Hepatic stellate cell (primary cell): Measurements from ENCODE around the gene PHACTR2.
"Not testable (repeated sequence)": the region's sequence is repeated elsewhere in the genome, so short reads cannot be mapped to it uniquely, and the experiment has no call there.

ENCODE experiments used
- DNase-seq: peaks from one replicate; pipeline ENCODE4 v3.0.0; 2011; ENCODE audit warnings: low spot score

Gene PHACTR2

DNA sequence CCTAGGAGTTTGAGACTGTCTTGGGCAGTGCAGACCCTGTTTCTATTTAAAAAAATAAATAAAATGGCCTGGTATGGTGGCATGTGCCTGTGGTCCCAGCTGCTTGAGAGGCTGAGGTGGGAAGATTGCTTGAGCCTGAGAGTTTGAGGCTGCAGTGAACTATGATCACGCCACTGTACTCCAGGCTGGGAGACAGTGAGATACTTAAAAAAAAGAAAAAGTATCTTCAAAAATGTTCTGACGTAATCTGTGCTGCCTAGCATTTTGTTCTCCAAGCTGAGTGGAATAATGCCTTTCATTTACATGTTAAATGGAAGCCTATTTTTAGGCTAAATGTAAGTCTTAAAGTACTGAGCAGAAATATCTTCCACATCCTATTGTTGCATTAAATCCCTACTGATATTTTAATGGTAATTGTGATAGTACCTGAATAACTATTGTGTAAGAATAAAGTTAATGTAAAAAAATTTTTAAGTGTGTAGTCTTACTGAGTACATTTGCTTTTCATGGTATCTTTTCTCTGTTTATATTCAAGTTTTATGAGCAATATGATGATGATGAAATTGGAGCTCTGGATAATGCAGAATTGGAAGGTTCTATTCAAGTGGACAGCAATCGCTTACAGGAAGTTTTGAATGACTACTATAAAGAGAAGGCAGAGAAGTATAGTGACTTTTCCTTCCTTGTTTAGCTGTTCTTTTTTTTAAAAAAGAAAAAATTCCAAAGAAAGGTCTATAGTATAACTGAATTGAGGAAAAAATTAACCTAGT is 182.3 kb downstream of the PHACTR2 start:
- no peak for DNase-seq

DNA sequence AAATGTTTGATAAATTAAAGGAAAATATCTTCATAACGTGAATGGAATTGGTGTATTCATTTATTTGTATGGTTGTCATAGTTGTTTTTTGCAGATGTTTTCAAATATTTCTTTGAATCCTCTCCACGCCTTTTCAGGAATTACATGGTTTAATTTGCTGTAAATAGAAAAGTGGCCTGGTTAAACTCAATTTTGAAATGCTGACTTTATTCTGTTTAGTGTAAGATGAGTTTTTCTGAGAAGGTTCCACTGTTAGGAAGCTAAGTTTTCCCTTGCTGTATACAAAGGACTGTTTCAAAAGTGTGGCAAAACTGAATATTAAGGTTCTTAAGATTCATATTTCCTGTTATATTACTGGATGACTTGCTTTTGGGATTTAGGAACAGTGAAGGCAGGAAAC is 186.0 kb downstream of the PHACTR2 start:
- no peak for DNase-seq

DNA sequence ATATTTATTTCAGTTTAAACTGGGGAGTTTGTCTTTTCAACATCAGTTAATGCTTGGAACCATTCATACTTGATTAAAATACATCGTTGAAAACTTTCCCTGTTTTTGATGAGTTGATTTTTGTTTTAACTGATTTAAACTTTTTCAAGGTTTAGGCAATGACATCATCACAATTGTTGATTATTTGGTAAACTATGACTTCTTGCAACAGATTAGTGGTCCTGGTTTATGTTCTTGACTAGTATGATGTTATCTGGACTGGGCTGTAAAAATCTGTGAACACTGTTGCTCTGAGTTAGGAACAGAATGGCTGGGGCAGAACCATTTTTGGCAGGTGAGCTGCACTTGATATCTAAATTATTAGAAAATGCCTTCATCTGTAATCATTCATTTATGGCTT is 186.5 kb downstream of the PHACTR2 start, which contains the start of gene ZC2HC1B:
Gene ZC2HC1B, plus strand, starts transcription at position 241 of the 400 bp plus-strand sequence. Its CDS starts 66 bp downstream, at position 307.
- no peak for DNase-seq

DNA sequence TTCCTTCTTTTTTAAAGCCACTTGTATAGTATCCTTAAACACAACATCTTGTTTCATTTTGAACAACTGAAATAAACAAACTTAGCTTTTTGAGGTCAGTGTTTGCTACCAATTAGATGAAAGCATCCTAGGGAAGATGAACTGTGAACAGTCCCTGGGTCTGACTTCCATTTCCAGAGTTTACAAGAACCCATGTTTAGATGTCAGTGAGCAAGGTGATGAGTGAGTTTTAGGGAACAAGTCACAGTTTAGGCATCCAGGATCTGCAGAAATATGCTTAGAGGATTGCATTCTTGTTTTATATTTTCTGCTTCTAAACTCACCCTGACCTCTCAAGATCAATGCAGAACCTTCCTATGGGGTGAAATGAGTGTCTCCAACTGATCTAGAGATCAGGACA is 189.5 kb downstream of the PHACTR2 start:
- DNase-seq = no peak

DNA sequence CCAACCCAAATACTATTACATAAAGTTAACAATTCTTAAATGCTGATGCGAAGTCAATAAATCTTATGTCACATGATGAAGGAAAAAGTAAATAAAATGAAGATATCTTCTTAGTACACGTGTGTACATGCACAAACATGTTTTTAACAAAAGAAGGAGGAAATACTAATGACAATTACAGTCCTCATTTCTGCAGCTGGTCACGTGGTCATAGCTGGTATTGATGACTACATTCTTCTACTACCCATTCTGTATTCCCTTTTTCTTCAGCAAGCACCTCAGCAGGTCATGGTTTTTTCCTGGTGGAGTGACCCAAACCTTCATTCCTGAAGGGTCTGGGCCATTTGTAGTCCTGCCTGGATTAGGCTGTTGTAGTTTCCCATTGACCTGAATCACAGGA is 191.0 kb downstream of the PHACTR2 start:
- DNase-seq = not testable (repeated sequence)

DNA sequence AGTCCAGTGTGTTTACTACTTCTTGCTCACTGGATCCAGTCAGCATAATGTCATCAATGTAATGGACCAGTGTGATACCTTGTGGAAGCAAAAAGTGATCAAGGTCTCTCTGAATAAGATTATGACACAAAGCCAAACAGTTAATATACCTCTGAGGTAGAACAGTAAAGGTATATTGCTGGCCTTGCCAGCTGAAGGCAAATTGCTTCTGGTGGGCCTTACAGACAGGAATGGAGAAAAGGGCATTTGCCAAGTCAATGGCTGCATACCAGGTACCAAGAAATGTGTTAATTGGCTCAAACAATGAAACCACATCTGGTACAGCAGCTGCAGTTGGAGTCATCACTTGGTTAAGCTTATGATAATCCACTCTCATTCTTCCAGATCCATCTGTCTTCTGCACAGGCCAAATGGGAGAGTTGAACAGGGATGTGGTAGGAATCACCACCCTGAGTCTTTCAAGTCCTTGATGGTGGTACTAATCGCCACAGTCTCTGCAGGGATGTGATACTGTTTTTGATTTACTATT is 193.5 kb downstream of the PHACTR2 start:
- DNase-seq = not testable (repeated sequence)

DNA sequence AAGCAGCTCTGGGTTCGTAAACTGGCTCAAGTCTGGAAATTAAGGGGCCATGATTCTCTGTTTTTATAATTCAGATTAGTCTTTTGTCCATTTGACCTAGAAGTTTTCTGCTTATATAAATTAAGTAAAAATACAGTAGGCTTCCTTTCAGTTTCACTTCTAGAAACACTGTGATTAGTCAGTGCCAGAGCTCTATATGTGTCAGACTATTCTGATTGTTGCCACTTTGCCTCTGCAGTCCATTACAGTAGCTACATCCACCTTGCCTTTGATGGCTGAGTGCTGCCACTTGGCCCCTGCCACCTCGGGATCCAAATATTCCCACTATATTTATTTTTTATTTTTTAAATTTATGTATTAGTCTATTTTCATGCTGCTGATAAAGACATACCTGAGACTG is 194.4 kb downstream of the PHACTR2 start:
- DNase-seq = no peak

DNA sequence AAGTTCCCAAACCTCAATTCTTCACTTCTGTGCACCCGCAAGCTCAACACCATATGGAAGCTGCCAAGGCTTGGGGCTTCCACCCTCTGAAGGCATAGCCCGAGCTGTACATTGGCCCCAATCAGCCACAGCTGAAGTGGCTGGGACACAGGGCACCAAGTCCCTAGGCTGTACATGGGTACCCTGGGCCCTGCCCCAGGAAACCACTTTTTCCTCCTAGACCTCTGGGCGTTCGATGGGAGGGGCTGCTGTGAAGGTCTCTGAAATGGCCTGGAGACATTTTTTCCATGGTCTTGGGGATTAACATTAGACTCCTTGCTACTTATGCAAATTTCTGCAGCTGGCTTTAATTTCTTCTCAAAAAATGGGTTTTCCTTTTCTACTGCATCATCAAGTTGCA is 195.8 kb downstream of the PHACTR2 start:
- DNase-seq = not testable (repeated sequence)

DNA sequence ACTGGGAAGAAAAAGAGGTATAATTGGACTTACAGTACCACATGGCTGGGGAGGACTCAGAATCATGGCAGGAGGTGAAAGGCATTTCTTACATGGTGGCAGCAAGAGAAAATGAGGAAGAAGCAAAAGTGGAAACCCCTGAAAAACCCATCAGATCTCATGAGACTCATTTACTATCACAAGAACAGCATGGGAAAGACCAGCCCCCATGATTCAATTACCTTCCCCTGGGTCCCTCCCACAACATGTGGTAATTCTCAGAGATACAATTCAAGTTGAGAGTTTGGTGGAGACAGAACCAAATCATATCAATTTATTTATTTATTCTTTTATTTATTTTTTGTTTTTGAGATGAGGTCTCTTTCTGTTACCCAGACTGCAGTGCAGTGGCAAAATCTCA is 196.7 kb downstream of the PHACTR2 start:
- DNase-seq = not testable (repeated sequence)

DNA sequence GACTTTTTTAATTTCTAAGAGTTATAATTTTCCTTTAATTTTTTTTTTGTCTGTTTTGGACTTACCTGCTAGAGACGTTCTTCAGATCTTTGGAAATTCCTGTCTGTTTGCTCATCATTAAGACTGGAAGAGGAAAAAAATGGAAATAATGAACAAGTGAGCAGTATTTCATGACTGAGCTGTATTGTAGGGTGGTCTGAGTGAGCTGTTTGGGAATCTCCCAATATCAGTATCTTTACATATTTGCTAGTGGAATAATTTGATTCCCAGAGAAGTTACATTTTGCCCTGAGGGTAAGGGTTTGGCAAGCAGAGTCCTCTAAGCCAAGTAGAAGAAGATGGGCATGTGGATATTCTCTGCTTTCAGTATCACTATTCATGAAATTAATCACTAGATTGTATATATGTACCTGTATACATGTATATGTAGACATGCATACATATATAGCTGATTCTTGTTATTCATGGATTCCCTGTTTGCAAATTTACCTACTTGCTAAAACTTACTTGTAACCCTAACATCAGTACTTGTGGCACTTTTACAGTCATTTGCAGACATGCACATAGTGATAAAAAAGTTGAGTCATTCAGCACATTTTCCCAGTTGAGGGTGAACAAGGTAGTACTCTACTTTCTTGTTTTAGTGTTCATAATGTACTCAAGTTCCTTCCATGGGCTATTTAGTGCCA is 200.0 kb downstream of the PHACTR2 start:
- no peak for DNase-seq

DNA sequence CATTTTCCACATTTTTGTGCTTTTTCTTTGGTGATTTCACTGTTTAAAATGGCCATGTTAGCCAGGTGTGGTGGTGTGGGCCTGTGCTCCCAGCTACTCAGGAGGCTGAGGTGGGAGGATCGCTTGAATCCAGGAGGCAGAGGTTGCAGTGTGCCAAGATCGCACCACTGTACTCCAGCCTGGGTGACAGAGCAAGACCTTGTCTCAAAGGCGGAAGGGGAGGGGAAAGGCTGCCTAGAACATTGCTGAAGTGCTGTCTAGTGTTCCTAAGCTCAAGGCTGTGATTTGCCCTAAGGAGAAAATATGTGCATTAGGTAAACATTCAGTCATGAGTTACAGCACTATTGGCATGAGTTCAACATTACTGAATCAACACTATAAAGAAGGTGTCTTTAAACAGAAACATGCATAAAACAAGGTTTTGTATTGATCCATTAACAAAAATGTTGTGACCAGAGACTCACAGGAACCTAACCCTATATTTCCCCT is 200.6 kb downstream of the PHACTR2 start:
- DNase-seq = no peak

DNA sequence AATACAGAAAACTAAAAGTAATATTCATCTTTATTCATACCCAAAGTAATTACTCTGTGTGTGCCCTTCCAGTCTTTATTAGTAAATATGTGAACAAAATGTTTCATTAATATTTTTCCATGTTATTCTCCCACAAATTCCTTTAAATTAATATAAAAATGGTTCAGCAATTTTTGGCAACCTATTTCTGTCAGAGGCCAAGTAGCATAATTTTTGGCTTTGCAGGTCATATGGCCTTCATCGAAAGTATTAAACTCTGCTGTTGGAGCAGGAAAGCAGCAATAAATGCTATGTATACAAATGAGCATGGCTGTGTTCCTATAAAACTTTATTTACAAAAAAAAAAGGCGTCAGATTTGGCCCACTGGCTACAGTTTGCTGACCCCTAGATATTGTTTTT is 202.6 kb downstream of the PHACTR2 start:
- DNase-seq = no peak
